WTC11 (cell line): Measurements from ENCODE around the gene ZNF527.

ENCODE experiments used
- CREM ChIP-seq: sonication (generic); formaldehyde crosslinking; IDR thresholded peaks from 2 replicates; pipeline ENCODE4 v1.8.1; 2022; ENCODE audit warnings: mild to moderate bottlenecking, missing genetic modification reagents, moderate library complexity
- NFYB ChIP-seq: sonication (generic); formaldehyde crosslinking; conservative IDR thresholded peaks from 2 replicates; pipeline ENCODE4 v1.8.0; 2022; ENCODE audit warnings: low read depth, missing genetic modification reagents
- SMAD4 ChIP-seq: sonication (generic); formaldehyde crosslinking; IDR thresholded peaks from 2 replicates; pipeline ENCODE4 v1.8.0; 2022; ENCODE audit warnings: mild to moderate bottlenecking, missing genetic modification reagents
- ZBTB21 ChIP-seq: sonication (generic); formaldehyde crosslinking; IDR thresholded peaks from 2 replicates; pipeline ENCODE4 v1.8.1; 2023; ENCODE audit warnings: mild to moderate bottlenecking, missing genetic modification reagents, borderline replicate concordance
- ZNF423 ChIP-seq: fragments of 250-450 bp; sonication (Bioruptor Pico); IDR thresholded peaks from 2 replicates; pipeline ENCODE4 v2.1.2; 2022; ENCODE audit warnings: mild to moderate bottlenecking, moderate library complexity
- TF ChIP-seq, protein P1 (sequence below): fragments of 200-600 bp; IDR thresholded peaks from 2 replicates; pipeline ENCODE4 v1.8.0; 2022; ENCODE audit warnings: antibody characterized with exemption
- TF ChIP-seq, protein P2 (sequence below): sonication (generic); formaldehyde crosslinking; conservative IDR thresholded peaks from 2 replicates; pipeline ENCODE4 v1.8.1; 2022; ENCODE audit warnings: mild to moderate bottlenecking, missing genetic modification reagents
- TF ChIP-seq, protein P3 (sequence below): sonication (generic); formaldehyde crosslinking; IDR thresholded peaks from 2 replicates; pipeline ENCODE4 v1.8.0; 2023; ENCODE audit warnings: missing genetic modification reagents

DNA sequence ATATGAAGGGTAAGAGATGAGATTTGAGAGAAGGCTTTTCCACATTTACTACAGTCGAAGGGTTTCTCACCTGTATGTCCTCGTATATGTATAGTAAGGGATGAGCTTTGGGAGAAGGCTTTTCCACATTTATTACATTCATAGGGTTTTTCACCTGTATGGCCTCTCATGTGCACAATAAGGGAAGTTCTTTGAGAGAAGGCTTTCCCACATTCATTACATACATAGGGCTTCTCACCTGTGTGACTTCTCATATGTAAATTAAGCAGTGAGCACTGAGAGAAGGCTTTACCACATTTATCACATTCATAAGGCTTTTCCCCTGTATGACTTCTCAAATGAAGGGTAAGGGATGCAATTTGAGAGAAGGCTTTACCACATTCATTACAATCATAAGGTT, 41.8 kb downstream of the ZNF527 start:
- TF ChIP-seq, protein P1, sequence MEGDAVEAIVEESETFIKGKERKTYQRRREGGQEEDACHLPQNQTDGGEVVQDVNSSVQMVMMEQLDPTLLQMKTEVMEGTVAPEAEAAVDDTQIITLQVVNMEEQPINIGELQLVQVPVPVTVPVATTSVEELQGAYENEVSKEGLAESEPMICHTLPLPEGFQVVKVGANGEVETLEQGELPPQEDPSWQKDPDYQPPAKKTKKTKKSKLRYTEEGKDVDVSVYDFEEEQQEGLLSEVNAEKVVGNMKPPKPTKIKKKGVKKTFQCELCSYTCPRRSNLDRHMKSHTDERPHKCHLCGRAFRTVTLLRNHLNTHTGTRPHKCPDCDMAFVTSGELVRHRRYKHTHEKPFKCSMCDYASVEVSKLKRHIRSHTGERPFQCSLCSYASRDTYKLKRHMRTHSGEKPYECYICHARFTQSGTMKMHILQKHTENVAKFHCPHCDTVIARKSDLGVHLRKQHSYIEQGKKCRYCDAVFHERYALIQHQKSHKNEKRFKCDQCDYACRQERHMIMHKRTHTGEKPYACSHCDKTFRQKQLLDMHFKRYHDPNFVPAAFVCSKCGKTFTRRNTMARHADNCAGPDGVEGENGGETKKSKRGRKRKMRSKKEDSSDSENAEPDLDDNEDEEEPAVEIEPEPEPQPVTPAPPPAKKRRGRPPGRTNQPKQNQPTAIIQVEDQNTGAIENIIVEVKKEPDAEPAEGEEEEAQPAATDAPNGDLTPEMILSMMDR, result no peak
- no peak for TF ChIP-seq ZNF423 (CRISPR knock-in tag)
- TF ChIP-seq SMAD4 (CRISPR knock-in tag), result no peak
- TF ChIP-seq, protein P2, sequence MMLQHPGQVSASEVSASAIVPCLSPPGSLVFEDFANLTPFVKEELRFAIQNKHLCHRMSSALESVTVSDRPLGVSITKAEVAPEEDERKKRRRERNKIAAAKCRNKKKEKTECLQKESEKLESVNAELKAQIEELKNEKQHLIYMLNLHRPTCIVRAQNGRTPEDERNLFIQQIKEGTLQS, result no peak
- TF ChIP-seq NFYB (CRISPR knock-in tag), result no peak
- TF ChIP-seq, protein P3, sequence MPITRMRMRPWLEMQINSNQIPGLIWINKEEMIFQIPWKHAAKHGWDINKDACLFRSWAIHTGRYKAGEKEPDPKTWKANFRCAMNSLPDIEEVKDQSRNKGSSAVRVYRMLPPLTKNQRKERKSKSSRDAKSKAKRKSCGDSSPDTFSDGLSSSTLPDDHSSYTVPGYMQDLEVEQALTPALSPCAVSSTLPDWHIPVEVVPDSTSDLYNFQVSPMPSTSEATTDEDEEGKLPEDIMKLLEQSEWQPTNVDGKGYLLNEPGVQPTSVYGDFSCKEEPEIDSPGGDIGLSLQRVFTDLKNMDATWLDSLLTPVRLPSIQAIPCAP (CRISPR knock-in tag), result no peak
- no peak for TF ChIP-seq CREM (CRISPR knock-in tag)
- no peak for TF ChIP-seq ZBTB21 (CRISPR knock-in tag)
